ENCODE results near the gene CASK.
A peak's percentile ranks its signal among the peaks of the same experiment; 100 is the strongest.

CASK gene

GRCh38 chrX:41923211-41923977 lies at the start of gene CASK:
TSS of gene CASK (minus strand) at chrX:41923554. CDS start at chrX:41922988, 566 bp downstream.
- peak; percentile 91 for DNase-seq

DNA sequence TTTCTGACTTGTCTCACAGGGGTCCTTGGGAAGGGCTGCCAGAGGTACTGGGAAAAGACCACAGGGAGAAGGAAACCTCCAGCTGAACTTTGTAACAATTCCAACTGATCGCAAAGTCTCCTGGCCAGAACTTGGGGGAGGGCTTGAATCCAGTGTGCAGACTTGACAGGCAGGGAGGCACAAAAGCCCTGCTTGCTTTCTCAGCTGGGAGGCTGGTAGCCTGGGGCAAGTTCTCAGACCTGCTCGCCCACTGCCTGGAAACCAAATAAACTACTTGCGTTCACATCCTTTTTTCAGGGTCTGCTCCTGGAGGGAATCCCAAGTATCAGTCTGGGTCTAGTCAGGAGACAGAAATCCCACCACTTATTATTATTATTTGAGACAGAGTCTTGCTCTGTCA lies 48.0 kb upstream of the CASK start:
- no peak for DNase-seq

- no peak for DNase-seq
Measured at GRCh38 chrX:41970419-41970818, 47.1 kb upstream of the CASK start.

DNA sequence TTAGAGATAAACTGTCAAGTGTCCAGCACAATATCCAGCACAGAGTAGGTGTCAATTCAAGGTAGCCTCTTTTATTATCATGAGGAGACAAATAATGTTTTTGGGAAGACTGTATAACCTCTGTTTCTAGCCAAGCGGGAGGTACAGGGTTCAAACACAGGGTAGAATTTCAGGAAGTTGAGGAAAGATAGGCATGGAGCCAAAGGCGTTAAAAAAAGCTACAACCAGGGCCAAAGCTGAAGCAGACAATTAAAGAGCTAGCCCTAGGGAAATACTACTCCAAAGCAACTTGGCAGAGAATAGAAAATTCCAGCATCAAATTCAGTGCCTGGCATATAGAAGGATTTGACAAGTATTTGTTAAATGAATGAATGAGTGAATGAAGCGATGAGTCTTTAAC lies 40.0 kb upstream of the CASK start:
- DNase-seq, result no peak

GRCh38 chrX:41960142-41960541 lies 36.8 kb upstream of the CASK start:
- no peak for DNase-seq

- no peak for DNase-seq
Measured at GRCh38 chrX:41958861-41959260, 35.5 kb upstream of the CASK start.

GRCh38 chrX:41956027-41956426 lies 32.7 kb upstream of the CASK start:
- no peak for DNase-seq

DNA sequence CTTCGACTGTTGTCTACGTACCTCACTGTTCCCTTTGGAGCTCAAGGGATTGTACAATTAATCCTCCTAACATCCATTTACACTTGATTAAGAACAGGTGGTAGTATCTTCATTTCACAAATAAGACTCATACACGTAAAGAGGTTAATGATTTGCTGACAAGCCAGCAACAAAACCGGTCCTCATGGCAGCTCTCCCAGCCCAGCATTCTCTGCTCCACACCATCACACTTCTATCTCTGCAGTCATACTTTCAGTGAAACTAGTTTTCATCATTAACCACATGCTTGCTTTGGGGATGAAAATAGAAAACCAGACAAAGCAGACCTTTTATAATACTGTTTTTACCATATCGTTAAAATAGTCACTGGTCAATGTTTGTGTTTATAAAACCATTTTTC lies 28.7 kb upstream of the CASK start:
- no peak for DNase-seq

DNA sequence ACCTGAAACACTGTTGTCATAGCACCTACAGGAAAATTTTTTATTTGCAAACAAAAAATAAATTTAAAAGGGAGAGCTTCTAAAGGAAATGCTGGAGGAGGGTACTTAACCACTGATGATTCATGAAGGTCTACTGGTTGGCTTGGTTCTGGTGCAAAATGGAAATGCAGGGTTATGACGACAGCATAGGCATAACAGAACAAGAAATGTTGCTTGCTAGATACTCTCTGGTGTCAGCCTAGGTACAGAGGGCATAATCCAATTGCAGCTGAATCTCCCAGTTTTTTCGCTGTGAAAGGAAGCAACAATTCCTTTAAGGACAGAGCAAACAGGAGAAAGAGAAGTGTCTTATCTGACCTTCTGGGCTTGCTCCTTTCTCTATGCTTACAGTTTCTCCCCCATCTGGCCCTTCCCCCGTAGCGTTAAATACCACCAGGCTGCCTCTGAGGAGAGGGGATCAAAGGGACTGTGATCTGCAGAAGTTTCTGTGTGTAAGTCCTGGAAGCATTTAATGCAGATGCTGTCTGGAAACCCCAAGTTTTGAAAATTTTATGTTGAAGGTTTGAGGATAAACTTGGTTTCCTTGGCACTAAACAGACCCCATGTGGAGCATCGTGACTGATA lies 23.7 kb upstream of the CASK start:
- DNase-seq, result no peak

DNA sequence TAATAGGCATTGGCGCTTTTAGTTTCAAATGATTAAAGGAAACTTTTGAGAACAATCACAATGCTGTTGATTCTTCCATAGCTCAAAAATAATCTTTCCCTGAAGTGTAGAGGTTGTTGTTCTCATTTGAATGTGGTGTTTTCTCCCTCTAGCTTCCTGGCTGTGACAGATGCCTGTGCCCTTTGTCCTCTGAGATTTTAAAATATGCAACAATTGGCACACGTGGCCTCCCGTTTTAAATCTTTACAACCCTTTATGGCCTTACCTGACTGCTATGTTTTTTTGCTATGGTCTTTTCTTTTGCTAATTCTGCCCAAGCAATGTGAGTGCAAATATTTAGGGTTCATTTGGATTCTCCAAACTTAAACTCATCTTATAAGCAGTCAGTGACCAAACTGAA lies 22.9 kb upstream of the CASK start:
- no peak for DNase-seq

DNA sequence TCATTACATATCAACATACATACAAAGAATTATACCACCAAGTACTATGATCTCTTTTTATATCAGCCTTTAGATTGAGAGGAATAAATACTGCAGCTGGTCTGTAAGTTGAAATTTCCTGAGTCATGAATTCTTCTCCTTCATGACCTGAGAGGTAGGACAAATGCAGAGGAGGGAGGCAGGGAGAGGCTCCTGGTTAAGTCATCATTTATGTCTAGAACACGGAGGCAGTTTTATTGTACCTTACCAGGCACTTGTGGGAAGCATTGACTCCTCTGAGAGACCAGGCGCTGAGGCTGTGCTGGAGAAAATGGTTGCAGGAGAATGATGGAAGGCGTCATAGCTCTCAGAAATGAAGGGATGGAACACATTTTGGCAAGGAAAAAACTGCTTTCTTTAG lies 12.5 kb upstream of the CASK start:
- no peak for DNase-seq

DNA sequence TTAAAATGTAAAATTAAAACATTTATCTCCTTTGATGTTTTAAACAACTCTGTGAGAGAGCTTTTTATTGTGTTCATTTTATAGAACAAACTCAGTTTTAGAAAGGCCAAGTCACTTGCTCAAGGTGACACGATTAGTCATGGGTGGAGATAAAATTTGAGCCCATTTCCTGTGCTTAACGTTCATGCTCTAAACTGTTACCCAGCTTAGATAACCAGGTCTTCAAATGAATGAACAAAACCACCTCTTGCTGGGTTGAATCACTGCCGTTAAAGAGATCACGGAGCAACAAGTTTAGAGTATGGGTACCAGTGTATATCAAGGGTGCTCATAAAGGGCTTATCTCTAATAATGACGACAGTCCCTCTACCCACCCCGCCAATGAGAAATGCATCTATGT lies 10.2 kb upstream of the CASK start:
- DNase-seq, result no peak

- no peak for DNase-seq
Measured at GRCh38 chrX:41932885-41933284, 9.5 kb upstream of the CASK start.

GRCh38 chrX:41931591-41931990 lies 8.2 kb upstream of the CASK start:
- DNase-seq, result no peak

DNA sequence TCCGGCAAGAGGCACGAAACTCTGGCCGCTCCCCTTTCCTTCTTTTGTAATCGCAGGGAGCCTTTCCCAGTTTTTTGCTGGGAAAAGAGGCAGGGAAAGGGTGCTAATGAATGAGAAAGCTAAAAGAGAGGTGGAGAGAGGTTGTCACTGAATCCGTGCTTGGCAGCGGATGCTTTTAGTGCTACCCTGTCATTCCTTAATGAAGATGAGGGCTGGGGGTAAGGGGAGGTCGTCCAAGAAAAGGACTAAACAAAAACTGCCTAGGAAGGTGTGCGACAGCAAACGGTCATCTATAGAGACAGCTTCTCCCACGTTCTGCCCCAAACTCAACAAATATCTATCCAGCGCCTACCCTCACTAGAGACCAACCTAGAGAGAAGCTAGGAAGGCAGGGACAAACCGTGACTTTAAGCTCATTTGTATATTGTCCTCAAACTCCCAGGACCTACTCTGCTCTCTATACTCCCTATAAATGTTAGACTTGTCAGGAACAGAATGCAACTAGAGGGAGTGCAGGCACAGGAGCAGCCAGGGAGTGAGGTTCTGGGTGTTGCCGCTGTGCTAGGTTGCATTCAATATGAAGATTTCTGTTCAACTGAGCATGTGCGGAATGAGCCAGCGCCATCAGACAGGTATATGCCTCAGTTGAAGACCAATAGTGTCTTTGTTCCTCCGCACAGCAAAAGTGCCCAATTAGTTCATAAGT lies 777 bp upstream of the CASK start:
- peak; percentile 75 for DNase-seq

- DNase-seq, result peak; percentile 39
Measured at GRCh38 chrX:41922431-41923151, 763 bp downstream of the CASK start.

GRCh38 chrX:41921492-41922430 lies 1.6 kb downstream of the CASK start:
- DNase-seq, result peak; percentile 19

- no peak for DNase-seq
Measured at GRCh38 chrX:41919870-41920269, 3.5 kb downstream of the CASK start.

DNA sequence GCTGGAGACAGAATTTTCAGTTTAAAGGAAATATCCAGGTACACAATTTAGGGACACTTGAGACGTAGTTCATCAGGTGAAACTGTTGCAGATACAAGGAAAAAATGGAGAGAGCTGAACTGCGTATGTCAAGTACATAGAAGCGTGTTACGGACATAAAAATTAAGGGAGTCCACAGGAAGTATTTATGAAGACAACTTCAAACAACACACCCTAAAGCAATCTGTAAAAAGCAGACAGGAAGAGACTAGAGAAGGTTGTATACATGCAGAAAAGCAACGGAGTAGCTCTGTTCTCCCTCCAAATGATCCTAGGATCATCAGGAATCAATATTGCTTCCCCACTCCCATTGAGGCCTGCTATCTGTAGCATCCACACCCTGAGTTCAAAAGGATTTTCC lies 5.8 kb downstream of the CASK start:
- DNase-seq, result no peak

DNA sequence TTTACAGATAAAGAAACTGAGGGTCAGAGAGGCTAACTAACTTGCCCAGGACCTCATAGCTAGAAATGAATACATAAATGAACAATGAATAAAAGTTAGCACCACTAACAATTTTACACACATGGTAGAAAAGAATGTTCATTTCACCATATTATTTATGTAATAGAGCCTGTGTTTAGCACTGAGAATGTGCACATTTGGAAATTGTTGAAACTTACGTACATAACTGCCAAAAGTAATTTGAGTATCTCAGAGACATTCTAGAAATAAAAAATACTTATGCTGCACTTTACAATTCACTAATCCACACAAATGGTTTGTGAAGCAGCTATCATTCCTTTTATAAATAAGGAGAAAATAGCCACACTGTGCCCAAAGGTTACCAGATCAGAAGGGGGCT lies 9.9 kb downstream of the CASK start:
- no peak for DNase-seq

DNA sequence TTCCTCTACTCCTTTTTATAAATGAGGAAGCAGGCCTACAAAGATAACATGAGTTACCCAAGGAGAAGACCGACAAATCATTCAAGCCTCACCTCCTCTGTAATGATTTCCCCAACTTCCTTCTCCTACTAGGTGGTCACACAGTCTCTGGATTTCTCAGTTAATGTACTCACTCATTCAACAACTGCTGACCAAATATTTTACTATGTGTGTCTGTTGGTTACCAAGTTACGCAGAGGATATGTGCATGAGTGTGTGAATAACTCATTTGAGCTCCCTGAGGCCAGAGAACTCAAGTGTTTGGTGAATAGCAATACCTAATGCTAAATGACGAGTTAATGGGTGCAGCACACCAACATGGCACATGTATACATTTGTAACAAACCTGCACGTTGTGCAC lies 10.4 kb downstream of the CASK start:
- no peak for DNase-seq

DNA sequence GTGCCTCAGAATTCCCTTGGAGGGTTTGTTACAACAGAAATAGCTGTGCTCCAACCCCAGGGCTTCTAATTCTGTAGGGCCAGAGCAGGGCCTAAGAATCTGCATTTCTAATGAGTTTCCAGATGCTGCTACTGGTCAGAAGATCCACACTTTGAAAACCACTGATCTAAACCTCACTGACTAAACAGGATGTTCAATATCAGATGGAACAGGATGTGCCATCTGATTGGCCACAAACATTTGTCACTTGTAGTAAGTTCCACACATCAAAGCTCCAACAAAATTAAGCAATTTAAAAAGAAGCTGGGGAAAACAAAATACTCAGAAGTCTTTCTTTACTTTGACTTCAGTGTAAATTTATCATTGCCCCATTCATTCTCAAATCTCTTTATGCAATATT lies 14.3 kb downstream of the CASK start:
- no peak for DNase-seq

All from NCI-H526 treated with DMSO at 0.1 percent for 48 hours (cell line).